ENCODE results near the gene ZSCAN20. TPM values are rescaled to one million over a fixed set of nuclear protein-coding genes. Genes with fewer than 3 reads are reported as not detected.
"Not testable (repeated sequence)": the region's sequence is repeated elsewhere in the genome, so short reads cannot be mapped to it uniquely, and the experiment has no call there.

Gene ZSCAN20
- total RNA-seq, 1 experiment from 2014 or later: 5.1 TPM

GRCh38 chr1:33468531-33468930 is 3.9 kb upstream of the ZSCAN20 start:
- in situ Hi-C loops (cut with HindIII; ENCODE audit: low pct_unique_long_range_greater_than_20kb, low sequenced_read_pairs): no loop called here
- DNase-seq (ENCODE audit: low read depth, low spot score): no peak

DNA sequence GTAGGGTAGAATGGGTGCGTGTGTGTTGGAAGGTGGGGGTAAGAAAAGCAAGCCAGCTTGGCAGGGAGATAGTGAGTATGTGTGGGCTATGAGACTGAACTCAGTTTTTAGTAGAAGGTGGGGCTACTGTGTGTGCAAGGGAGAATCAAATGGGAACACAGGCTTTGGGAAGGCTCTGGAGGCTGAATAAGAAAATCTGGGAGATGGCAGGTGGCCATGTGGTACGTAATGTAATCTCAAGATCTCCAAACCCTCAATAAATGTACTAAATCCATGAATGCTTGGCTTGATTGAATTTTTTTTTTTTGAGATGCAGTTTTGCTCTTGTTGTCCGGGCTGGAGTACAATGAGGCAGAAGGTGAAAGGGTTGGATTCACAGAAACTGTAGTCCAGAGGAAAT is 3.5 kb upstream of the ZSCAN20 start:
- in situ Hi-C loops (cut with HindIII; ENCODE audit: low pct_unique_long_range_greater_than_20kb, low sequenced_read_pairs): no loop called here
- no peak for DNase-seq (ENCODE audit: low read depth, low spot score)

- no peak for DNase-seq (ENCODE audit: low read depth, low spot score)
- in situ Hi-C loops (cut with HindIII; ENCODE audit: low pct_unique_long_range_greater_than_20kb, low sequenced_read_pairs): no loop called here
These were observed 2.8 kb upstream of the ZSCAN20 start for GRCh38 chr1:33469691-33470090.

GRCh38 chr1:33470495-33471012 is 1.9 kb upstream of the ZSCAN20 start:
- DNase-seq (ENCODE audit: low read depth, low spot score): peak; percentile 84
- in situ Hi-C loops (cut with HindIII; ENCODE audit: low pct_unique_long_range_greater_than_20kb, low sequenced_read_pairs): no loop called here

DNA sequence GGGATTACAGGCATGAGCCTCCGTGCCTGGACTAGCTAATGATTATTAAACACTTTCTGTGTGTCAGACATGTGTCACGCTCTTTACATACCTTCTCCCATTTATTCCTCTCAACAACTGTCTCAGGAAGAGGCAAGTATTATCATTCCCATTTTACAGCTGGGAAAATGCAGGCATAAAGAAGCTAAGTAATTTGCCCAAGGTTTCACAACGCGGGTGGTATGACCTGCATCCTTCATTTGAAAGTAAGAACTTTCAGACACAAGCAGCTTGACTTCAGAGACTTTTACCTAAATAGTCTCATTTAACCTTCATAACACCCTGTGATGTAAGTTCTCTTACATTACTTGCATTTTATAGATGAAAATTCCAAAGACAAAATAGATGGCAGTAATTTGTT is 1.0 kb upstream of the ZSCAN20 start:
- in situ Hi-C loops (cut with HindIII; ENCODE audit: low pct_unique_long_range_greater_than_20kb, low sequenced_read_pairs): no loop called here
- DNase-seq (ENCODE audit: low read depth, low spot score): no peak

DNA sequence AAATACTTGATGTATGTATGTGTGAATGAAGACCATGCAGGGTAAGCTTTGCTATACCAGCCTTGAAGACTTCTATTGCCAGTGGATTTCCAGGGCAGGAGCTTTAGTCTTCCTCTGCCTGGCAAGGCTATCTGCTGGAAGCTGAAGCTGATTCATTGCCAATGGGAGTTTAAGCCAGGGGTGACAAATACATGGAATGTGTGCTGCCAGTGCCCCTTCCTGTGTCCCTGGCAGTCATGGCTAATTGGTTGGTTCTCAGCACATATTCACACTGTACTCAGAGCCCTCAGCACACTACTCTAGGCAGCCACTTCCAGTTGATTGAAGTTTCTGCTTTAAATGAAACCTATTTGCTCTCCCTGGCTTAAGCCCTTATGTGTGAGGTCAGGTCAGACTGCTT is 1.5 kb downstream of the ZSCAN20 start:
- no peak for DNase-seq (ENCODE audit: low read depth, low spot score)
- in situ Hi-C loops (cut with HindIII; ENCODE audit: low pct_unique_long_range_greater_than_20kb, low sequenced_read_pairs): no loop called here

- in situ Hi-C loops (cut with HindIII; ENCODE audit: low pct_unique_long_range_greater_than_20kb, low sequenced_read_pairs): no loop called here
- DNase-seq (ENCODE audit: low read depth, low spot score): no peak
These were observed 5.0 kb downstream of the ZSCAN20 start for GRCh38 chr1:33477451-33477850.

DNA sequence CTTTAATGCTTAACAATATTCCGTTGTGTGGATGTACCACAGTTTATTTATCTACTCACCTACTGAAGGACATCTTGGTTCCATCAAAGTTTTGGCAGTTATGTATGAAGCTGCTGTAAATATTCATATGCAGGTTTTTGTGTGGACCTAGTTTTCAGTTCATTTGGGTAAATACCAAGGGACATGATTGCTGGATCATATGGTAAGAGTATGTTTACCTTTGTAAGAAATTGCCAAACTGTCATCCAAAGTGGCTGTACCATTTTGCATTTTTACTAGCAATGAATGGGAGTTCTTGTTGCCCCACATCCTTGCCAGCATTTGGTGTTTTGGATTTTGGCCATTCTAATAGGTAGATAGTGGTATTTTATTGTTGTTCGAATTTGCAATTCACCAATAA is 10.0 kb downstream of the ZSCAN20 start:
- in situ Hi-C loops (cut with HindIII; ENCODE audit: low pct_unique_long_range_greater_than_20kb, low sequenced_read_pairs): no loop called here
- no peak for DNase-seq (ENCODE audit: low read depth, low spot score)

DNA sequence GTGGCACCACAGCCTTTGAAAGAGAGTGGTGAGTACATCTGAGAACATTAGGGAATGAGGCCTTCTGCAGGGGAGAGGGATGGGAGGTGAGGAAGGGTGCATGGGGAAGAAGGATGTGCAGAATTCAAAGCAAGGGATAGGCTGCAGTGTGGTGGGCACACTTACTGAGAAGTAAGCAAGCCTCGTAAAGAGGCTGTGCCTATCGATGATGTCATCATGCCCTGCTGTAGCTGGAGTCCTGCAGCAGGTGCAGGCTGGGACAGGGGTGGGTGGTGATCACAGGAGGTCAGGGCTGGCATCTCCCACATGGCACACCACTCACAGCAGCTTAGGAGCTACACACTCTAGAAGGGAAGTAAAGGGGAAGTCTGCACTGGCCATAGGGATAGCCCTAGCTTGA is 16.2 kb downstream of the ZSCAN20 start:
- in situ Hi-C loops (cut with HindIII; ENCODE audit: low pct_unique_long_range_greater_than_20kb, low sequenced_read_pairs): no loop called here

GRCh38 chr1:33494929-33495328 is 22.5 kb downstream of the ZSCAN20 start:
- in situ Hi-C loops (cut with HindIII; ENCODE audit: low pct_unique_long_range_greater_than_20kb, low sequenced_read_pairs): no loop called here
- no peak for DNase-seq (ENCODE audit: low read depth, low spot score)

More for the DNA sequence above, 16.2 kb downstream of the ZSCAN20 start:
- DNase-seq (ENCODE audit: low read depth, low spot score): no peak

- in situ Hi-C loops (cut with HindIII; ENCODE audit: low pct_unique_long_range_greater_than_20kb, low sequenced_read_pairs): no loop called here
- no peak for DNase-seq (ENCODE audit: low read depth, low spot score)
These were observed 25.0 kb downstream of the ZSCAN20 start for GRCh38 chr1:33497410-33497809.

DNA sequence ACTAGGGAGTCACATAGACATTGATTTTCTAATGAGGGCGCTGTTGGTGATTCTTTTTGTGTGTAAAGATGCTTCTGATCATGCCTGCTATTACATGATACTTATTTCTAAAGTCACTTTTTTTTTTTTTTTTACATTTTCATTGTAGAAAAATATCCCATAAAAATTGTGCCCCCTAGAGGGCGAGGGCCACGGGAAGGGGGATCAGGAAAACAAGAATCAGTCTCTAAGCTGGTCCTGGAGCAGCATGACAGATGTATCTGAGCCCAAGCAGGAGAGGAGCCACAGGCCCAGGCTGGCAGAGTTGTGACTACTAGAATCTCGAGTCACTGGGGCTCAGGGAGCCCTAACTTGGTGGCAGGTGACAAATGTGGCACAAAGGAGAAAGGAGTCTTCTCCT is 28.1 kb downstream of the ZSCAN20 start:
- in situ Hi-C loops (cut with HindIII; ENCODE audit: low pct_unique_long_range_greater_than_20kb, low sequenced_read_pairs): no loop called here
- peak; percentile 13 for DNase-seq (ENCODE audit: low read depth, low spot score)

GRCh38 chr1:33501309-33501708 is 28.9 kb downstream of the ZSCAN20 start:
- in situ Hi-C loops (cut with HindIII; ENCODE audit: low pct_unique_long_range_greater_than_20kb, low sequenced_read_pairs): no loop called here
- DNase-seq (ENCODE audit: low read depth, low spot score): no peak

DNA sequence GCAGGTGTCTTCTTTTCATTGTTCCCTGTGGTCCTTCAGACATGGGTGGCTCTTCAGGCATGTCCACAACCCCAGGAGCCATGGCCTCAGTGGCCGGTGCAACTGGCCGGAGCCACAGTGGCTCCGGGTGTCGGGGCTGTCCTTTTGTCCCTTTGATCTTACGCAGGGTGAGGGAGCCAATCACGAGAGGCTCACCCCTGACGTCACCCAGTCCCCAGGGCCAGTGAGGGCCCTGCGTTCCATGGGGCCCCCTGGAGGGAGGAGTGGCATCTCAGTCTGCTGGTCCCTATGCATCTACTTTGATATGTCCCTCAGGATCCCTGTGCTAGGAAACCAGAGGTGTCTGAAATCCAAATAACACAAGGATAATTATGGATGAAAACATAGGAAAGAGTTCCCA is 29.3 kb downstream of the ZSCAN20 start:
- no peak for DNase-seq (ENCODE audit: low read depth, low spot score)
- in situ Hi-C loops (cut with HindIII; ENCODE audit: low pct_unique_long_range_greater_than_20kb, low sequenced_read_pairs): no loop called here

- in situ Hi-C loops (cut with HindIII; ENCODE audit: low pct_unique_long_range_greater_than_20kb, low sequenced_read_pairs): no loop called here
These were observed 30.3 kb downstream of the ZSCAN20 start for GRCh38 chr1:33502726-33503125.

DNA sequence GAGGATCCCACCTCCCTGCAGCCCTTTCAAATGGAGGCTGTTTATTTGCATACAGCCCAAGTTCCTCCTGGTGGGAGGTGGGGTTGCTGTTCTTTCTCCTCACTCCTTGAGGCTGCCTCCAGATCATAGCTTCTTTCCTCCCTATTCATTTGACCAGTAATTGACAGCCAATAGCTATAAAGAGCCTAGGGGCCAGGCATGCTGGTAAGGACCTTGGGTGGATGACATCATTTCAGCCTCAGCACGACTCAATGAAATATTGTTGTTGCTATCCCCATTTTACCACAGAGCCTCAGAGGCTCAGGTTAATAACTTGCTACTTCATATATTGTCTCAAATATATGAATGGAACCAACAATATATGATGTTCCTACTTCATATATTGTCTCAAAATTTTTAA is 31.1 kb downstream of the ZSCAN20 start:
- in situ Hi-C loops (cut with HindIII; ENCODE audit: low pct_unique_long_range_greater_than_20kb, low sequenced_read_pairs): no loop called here
- DNase-seq (ENCODE audit: low read depth, low spot score): no peak

More at GRCh38 chr1:33502726-33503125, 30.3 kb downstream of the ZSCAN20 start:
- DNase-seq (ENCODE audit: low read depth, low spot score): no peak

- DNase-seq (ENCODE audit: low read depth, low spot score): no peak
- in situ Hi-C loops (cut with HindIII; ENCODE audit: low pct_unique_long_range_greater_than_20kb, low sequenced_read_pairs): no loop called here
These were observed 35.2 kb downstream of the ZSCAN20 start for GRCh38 chr1:33507661-33508060.

GRCh38 chr1:33508151-33508550 is 35.7 kb downstream of the ZSCAN20 start:
- in situ Hi-C loops (cut with HindIII; ENCODE audit: low pct_unique_long_range_greater_than_20kb, low sequenced_read_pairs): no loop called here
- no peak for DNase-seq (ENCODE audit: low read depth, low spot score)

- DNase-seq (ENCODE audit: low read depth, low spot score); in situ Hi-C loops (cut with HindIII; ENCODE audit: low pct_unique_long_range_greater_than_20kb, low sequenced_read_pairs): not testable (repeated sequence)
These were observed 36.8 kb downstream of the ZSCAN20 start for GRCh38 chr1:33509276-33509675.

Data from SK-MEL-5 (cell line).